Right ventricle myocardium superior (tissue), 1 donor: ENCODE results near the gene KLRF1. TPM values are rescaled to one million over a fixed set of nuclear protein-coding genes. Genes with fewer than 3 reads are reported as not detected.

ENCODE experiments used
- ATAC-seq: fragments of 200-7000 bp; cut with Tn5 transposase; one replicate; pipeline ENCODE4 v1.9.1; 2020; ENCODE audit warnings: mild to moderate bottlenecking; ENCODE audit not compliant: poor library complexity
- DNase-seq: peaks from one replicate; pipeline ENCODE4 v3.0.0-alpha.2; 2020
- intact Hi-C: fragments of 100-400 bp; cut with DNase I; formaldehyde crosslinking; loops from one replicate; pipeline ENCODE4 v1.11.2; 2022
- total RNA-seq: library from RNA; stranded (reverse); fragmentation: NEBNext Ultra II Directional; extraction: Animal tissue kit (Norgen Biotek cat#: 25700); gene quantifications from one replicate; pipeline ENCODE4 v1.2.1, GENCODE V29; 2021
- donor health status: DM: no; HTN: yes; CAD: no; lungs with severe emphysema.

KLRF1 gene
- total RNA-seq, 1 donor from 2014 or later: 0.30 TPM

DNA sequence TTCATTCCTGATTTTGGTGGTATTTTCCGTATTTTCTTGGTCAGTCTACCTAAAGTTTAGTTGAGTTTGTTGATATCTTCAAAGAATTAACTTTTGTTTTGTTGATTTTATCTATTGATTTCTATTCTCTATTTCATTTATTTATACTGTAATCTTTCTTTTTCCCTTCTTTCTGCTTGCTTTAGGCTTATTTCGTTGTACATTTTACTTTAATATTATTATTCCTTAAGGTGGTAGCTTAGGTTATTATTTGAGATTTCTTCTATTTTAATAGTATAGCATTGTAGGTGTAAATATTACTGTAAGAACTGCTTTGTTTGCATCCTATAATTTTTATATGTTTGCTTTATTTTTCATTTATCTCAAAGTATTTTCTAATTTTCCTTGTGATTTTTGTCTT lies 21.4 kb upstream of the KLRF1 start:
- intact Hi-C loops: no loop called here
- no peak for DNase-seq
- ATAC-seq: no peak

DNA sequence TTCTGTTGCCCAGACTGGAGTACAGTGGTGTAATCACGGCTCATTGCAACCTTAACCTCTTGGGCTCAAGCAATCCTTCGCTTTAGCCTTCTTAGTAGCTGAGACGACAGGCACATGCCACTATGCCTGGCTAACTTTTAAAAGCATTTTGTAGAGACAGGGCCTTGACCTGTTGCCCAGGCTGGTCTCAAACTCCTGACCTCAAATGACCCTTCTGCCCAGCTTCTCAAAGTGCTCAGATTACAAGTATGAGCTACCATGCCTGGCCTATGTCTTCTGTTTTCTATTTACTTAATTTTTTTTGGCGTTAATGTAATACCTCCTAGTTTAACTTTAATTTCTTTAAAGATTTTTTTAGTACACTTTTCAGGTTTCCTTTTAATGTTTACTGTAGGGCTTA lies 20.6 kb upstream of the KLRF1 start:
- DNase-seq (no peak), ATAC-seq (no peak)
- intact Hi-C loops: no loop called here

DNA sequence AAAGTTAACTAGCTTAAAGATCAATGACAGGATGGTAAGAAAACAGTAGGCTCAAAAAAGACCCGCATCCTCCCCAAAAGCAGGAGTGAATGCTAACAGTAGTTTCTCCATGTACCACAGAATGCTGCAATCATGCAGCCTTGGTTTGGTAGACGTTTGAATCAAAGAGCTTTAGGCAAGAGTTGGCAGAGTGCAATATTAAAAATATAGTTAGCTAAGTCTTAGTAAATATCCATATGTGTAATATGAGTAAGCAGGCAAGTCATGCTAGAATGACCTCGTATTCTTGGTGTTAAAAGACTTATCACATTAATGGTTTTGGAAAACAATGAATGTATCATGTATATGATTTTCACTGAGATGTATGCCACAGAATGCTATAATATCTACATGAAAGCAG lies 18.8 kb upstream of the KLRF1 start:
- DNase-seq (no peak), ATAC-seq (no peak)
- intact Hi-C loops: no loop called here

DNA sequence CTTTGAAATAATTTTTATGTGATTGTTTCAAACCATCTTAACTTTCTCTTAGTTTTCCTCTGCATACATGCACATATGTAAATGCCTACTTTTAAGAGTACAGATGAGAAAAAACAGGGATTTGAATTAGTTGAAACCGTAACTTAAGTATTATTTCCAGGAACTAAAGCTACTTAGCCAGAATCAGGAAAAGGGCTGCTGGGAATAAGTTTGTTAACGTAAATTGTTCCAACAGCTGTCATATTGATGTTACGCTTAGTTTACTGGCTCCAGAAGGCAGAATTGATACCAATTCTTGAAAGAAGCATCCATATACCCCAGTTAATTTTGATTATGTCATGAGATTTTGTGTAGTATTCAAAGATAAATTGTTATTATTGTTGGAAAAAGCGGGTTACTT lies 17.9 kb upstream of the KLRF1 start:
- intact Hi-C loops: no loop called here
- no peak for ATAC-seq
- no peak for DNase-seq

DNA sequence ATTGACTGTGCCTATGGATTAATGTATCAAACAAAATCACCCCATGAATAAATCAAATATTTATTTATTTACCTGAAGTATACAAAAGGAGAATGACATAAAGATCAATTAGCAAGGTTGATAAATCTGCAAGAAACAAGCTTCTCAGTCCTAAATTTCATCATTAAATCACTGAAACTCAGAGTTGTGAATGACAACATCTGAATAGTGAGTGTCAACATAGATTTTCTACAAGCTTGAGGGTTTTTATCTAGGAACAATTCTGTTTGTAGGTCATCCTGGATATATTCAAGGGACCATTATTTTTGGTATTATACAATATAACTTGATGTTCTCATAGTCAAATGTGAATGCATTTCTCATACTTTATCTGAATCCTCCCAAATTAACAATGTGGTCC lies 17.4 kb upstream of the KLRF1 start:
- intact Hi-C loops: loop anchor here (5.0 kb wide), 1 partner anchor 112 kb away; no protein-coding TSS in a partner anchor
- ATAC-seq: no peak
- DNase-seq: no peak

DNA sequence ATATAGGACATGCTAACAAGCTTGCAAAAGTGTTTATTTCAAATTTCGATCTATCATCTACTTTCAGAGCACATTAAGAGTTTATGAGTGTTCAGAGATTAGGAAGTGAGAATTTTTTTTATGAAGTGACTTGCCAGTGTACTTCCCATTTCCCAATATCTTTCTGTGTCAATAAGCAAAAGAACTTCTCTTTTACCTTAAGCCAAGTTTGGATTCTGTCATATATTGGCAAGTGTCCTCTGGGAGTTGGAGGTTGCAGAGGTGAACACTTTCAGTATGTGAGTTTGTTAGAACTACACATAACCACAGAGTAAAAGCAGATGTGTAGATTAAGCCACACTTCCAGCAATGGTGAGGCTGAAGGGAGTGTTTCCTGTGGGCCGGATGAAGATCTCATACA lies 16.6 kb upstream of the KLRF1 start:
- DNase-seq (no peak), ATAC-seq (no peak)
- intact Hi-C loops: loop anchor here (5.0 kb wide), 1 partner anchor 112 kb away; no protein-coding TSS in a partner anchor

DNA sequence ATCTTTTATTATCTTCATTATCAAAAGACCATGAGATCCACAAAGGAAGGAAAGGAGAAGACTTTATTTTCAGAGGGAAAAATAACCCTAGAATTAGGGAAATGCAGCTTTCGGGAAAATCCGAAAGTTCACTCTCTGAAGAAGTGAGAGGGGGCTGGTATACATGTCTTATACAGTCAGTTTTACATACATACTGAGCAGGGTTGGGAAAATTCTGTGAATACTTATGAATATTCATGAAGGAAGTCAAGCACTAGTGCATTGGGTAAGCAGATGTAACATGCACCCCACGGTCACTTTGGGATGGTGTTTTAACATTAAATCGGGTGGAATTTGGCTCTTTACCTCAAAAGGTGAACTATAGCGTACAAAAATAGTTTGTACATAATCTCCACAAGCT lies 15.7 kb upstream of the KLRF1 start:
- DNase-seq (no peak), ATAC-seq (no peak)
- intact Hi-C loops: loop anchor here (5.0 kb wide), 1 partner anchor 111 kb away; no protein-coding TSS in a partner anchor

DNA sequence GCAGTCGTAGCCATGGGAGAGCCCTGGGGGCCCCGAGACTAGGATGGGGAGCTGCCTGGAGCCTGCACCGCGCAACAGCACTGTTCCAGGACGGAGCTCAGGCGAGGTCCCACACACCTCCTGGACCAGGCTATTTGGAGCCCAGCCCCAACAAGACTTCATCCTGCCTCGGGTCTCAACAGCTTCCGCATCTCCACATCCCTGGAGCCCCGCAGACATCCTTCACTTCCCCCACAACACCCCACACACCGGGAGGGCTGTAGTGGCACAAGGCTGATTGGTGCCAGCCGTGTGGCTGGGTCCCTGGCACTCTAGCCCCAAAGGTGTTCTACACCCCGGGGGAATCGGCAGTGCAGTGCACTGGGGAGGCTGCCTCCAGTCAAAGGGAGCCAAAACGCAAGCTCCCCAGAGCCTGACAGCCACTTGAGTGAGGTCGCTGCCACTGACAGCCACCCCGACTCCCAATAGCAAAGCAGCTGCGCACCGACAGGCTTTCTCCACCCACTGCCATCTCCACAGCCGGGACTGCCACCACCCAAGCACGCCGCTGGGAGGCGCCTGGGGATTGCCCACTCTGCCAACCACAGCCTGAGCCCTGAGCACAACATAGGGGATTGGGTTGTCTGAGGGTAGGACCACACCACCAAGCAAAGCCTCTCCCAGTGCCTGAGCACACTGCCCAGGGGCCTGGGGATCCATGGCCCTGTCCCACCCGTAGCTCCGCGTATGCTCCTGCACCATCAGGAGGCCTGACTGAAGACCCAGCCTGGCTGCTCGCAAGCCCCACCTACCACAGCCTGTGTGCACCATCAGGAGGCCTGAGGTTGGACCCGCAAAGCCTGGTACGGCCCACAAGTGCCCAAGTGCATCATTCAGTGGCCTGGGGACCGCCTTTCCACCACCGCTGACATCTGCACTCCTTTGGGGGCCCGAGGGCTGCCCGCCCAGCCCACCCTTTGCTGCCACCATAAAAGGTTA lies 13.2 kb upstream of the KLRF1 start:
- peak; percentile 95 for ATAC-seq
- peak; percentile 90 for DNase-seq
- intact Hi-C loops: loop anchor here (5.0 kb wide), 1 partner anchor 108 kb away; no protein-coding TSS in a partner anchor

DNA sequence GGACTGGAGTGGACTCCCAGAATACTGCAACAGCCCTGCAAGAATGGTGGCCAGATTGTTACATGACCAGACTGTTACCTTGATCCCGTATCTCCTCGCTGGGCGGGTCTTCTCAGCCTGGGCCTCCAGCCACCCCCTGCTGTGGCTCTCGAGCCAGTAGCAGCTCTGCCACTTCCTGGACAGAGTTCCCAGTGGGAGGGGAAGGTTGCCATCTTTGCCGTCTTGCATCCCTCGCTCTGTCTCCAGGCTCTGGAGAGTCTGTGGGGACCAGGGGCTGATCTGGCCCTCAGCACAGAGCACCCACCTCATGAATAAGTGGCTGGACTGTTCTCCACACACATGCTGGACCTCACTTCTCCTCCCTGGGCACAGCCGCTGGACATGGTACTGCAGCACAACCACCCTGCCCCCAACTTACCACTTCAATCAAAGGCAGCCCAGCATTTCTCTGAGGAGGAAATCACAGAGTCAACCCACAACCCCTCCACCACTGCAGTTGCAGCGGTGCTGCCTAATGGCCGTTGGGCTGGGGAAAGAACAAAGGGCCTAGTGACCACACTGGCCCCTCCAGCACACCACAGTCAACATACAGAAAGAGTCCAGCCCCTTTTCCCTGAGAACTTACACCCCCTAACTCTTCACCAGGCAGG lies 6.9 kb upstream of the KLRF1 start:
- ATAC-seq (no peak), DNase-seq (no peak)
- intact Hi-C loops: no loop called here

DNA sequence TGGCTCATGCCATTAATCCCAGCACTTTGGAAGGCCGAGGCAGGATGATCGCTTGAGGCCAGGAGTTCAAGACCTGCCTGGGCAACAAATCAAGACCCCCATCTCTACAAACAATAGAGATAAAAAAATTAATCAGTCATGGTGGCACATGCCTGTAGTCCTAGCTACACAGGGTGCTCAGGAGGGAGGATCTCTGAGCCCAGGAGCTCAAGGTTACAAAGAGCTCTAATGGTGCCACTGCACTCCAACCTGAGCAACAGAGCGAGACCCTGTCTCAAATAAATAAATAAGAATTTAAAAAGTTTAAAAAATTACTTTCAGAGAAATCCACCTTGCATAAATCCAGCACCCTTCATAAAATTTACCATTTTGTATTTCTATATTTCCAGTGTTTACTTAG lies 2.2 kb downstream of the KLRF1 start:
- ATAC-seq (no peak), DNase-seq (no peak)
- intact Hi-C loops: no loop called here

DNA sequence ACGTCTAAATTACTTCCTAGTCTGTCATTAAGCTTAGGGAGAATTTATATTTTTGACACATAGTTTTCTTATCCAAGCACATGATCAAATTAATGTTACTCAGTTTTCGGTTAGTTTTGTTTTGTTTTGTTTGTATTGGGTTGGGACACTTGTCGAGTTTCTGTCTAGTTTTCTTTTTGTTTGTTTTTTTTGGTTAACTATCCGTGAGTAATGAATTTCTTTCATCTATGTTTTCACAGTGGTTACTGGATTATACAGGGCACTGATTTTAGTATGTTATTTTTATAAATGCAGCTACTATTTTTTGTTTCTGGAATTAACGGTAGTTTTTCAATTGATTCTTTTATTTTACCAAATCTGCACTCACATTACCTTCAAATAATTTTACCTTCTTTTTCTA lies 2.7 kb downstream of the KLRF1 start:
- intact Hi-C loops: no loop called here
- ATAC-seq (no peak), DNase-seq (no peak)

DNA sequence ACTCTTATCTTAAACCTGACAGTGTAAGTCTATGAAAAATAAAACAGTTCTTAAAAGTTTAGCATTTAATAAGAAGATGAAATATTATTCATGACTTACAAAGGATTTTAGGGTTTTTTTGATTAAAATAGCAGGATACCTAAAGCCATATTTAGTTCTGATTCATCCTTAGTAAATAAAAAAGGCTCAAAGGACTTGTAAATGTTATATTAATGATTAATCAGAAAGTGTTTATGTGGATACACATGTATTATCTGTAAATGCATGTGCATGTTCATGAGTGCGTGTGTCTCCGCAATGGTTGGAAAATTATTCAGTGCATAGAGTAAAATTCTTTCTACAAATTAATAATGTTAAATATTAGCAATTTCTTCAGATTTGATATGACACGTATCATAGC lies 4.4 kb downstream of the KLRF1 start:
- no peak for ATAC-seq

DNA sequence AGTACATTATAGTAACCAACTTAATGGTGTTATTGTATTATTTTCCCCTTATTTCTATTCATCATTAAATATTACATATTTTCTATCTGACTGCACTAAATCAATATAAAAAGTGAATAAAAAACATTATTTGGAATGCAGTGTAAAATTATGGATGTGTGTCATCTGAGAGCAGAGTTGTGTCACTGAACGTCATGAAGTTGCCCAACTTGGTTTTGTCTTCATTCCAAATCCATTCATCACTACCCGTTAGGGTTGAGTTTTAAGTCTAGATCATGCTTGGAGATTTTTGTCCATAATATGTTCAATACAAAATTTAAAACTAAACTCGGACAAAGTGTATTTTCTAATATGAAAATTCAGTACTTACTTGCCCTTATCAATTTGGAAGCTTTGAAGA lies 16.1 kb downstream of the KLRF1 start:
- intact Hi-C loops: no loop called here
- DNase-seq (no peak), ATAC-seq (no peak)

More for the DNA sequence above, 4.4 kb downstream of the KLRF1 start:
- intact Hi-C loops: no loop called here
- DNase-seq: no peak

DNA sequence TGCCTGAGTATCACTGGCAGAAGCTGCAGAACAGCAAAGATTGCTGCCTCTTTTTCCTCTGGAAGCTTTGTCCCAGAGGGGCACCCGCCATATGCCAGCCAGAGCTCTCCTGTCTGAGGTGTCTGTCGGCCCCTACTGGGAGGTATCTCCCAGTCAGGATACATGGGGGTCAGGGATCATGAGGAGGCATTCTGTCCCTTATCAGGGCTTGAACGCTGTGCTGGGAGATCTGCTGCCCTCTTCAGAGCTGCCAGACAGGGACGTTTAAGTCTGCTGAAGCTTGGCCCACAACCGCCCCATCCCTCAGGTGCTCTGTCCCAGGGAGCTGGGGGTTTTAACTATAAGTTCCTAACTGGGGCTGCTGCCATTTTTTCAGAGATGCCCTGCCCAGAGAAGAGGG lies 21.6 kb downstream of the KLRF1 start:
- intact Hi-C loops: no loop called here
- DNase-seq: no peak
- ATAC-seq: no peak

DNA sequence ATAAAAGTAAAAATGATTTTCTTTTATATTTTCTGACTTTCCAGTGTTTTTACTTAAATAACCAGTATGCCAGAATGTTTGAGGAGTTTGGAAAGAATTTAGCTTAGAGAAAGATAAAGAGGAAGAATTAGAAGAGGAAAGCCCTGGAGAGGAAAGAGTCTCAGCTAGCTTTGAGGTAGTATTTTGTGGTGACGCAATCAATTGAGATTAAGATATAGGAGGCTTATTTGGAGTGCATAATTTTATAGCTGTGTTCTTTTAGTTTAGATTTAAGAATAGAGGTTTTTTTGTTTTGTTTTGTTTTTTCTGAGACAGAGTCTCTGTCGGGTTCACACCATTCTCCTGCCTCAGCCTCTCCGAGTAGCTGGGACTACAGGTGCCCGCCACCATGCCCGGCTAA lies 23.8 kb downstream of the KLRF1 start:
- DNase-seq: no peak
- no peak for ATAC-seq
- intact Hi-C loops: no loop called here

DNA sequence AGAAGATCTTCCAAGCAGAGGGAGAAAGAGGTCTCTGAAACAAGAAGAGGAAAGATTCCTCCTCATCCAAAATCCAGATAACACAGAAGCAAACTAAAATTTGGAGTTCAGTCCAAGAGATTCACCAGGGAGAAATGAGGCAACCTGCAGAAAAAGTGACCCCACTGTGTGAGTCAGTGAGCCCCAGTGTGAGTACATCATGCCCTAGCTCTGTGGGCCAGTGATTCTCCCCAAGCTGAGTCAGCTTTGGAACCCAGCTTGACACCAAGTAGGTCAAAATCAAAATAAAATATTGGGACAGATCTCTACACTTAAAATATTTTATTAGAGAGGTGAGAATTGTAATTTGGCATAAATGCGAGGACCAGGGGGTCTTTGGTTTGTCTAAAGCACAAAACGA lies 24.6 kb downstream of the KLRF1 start:
- ATAC-seq: no peak
- no peak for DNase-seq
- intact Hi-C loops: no loop called here

DNA sequence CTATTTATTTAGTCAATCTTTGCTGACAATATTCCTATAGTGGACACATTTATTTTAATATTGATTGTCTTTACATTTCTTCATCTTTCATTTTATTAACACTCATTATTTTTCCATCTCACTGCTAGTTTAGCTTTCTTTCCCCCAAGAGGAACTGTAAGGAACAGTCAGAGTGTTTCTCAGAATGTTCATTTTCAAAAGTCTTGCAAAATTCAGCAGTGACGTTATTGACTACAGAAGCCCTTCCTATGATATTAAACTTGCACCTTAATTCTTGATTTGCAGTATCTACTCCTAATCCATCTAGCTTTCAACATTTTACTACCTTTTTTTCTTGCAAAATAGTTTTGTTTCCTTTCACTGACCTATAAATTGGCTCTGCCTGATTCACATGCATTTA lies 28.9 kb downstream of the KLRF1 start:
- intact Hi-C loops: no loop called here
- DNase-seq (no peak), ATAC-seq (no peak)

DNA sequence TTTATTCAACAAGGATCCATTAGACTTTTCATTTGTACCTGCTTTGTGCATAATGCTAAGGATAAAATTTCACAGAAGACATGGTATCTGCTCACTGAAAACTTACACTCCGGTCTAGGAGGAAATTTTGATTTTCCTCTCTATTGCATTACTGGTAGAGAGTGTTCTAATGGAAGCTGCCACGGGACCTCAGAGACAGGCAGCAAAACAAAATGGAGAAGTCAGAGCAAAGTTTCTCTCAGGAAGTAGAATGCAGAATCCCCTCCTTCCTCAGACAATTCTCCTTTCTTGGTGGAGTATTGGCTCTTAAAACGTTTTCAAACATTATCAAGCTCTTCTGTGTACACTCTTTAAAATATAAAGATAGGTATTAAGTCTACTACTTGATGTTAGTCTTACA lies 29.6 kb downstream of the KLRF1 start:
- DNase-seq (no peak), ATAC-seq (no peak)
- intact Hi-C loops: no loop called here

DNA sequence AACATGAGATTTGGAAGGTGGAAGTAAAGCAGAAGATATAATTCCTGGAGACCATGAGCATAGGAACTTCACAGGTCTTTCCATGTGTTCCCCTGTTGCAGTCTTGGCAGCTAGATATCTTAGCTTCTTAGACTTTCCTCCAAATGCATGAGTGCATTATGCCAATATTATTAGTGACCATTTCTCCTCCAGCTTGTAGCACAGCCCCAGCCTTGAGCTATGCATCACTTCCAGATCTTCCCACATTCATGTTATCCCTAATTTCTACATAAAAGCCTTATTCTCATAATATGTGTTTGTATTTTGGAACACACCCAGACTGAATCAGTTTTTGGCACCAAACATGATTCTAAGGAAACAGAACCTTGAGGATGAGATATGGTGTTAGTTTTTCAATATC lies 30.9 kb downstream of the KLRF1 start:
- intact Hi-C loops: no loop called here
- ATAC-seq: no peak
- no peak for DNase-seq
